HepG2 (cell line): Measurements from ENCODE around the gene TOMM20. TPM values are rescaled to one million over a fixed set of nuclear protein-coding genes. Genes with fewer than 3 reads are reported as not detected.
A peak's percentile ranks its signal among the peaks of the same experiment; 100 is the strongest.

Source experiments
- ATAC-seq: fragments of 200-7000 bp; cut with Tn5 transposase; 3 replicates; pipeline ENCODE4 v1.9.1; 2020; ENCODE audit warnings: mild to moderate bottlenecking, moderate library complexity
- BruUV-seq: library from RNA; stranded (reverse); fragments of 400-500 nt; replicated peaks from 2 replicates; lab custom pipeline; 2021; lab: Mats Ljungman, UMichigan
- CTCF ChIA-PET: fragments of 300-600 bp; formaldehyde crosslinking; extraction: SDS; loops from one replicate; lab custom pipeline; 2021; ENCODE audit warnings: low total read pairs, inconsistent platforms, low intra/inter-chr PET ratio; lab: Yijun Ruan, JAX
- POLR2A ChIA-PET: fragments of 350-600 bp; sonication (Branson Sonifier 250); formaldehyde crosslinking; loops from one replicate; lab custom pipeline; 2020; ENCODE audit warnings: antibody characterized with exemption, inconsistent platforms; lab: Yijun Ruan, JAX
- DNase-seq: peaks from one replicate; pipeline ENCODE4 v3.0.0-alpha.2; 2015; ENCODE audit warnings: low spot score
- FAIRE-seq: peaks from 3 replicates; lab custom pipeline; 2011; peaks lifted over from hg19 to GRCh38; lab: Jason Lieb, UNC
- H2AFZ ChIP-seq: one replicate; pipeline ENCODE4 v1.6.1; 2011; ENCODE audit warnings: low read length, inconsistent platforms
- H3K27ac ChIP-seq: fragments of 300-600 bp; 3 replicates; pipeline ENCODE4 v1.8.0; 2011; ENCODE audit warnings: mixed run types, mild to moderate bottlenecking, mixed read lengths, low read length, inconsistent platforms; ENCODE audit not compliant: insufficient read depth; ENCODE audit errors: extremely low read length
- H3K27me3 ChIP-seq, 2 experiments: fragments of 200-600 bp in 1 of 2; 2 replicates in 1 of 2; 3 replicates in 1 of 2; pipeline versions ENCODE4 v1.6.0 to v1.8.0; 2011; ENCODE audit warnings: low read length in 2 of 2, mild to moderate bottlenecking in 2 of 2, moderate library complexity in 2 of 2, inconsistent platforms in 1 of 2; ENCODE audit not compliant: insufficient read depth in 2 of 2, control insufficient read depth in 1 of 2
- H3K36me3 ChIP-seq, 2 experiments: fragments of 200-600 bp in 1 of 2; replicated peaks in 1 of 2; 2 replicates in 1 of 2; 3 replicates in 1 of 2; pipeline versions ENCODE4 v1.5.1 to v1.8.0; 2011; ENCODE audit warnings: low read length in 2 of 2, inconsistent platforms in 1 of 2; ENCODE audit not compliant: insufficient read depth in 2 of 2, control insufficient read depth in 1 of 2
- H3K4me1 ChIP-seq: 2 replicates; pipeline ENCODE4 v1.5.1; 2012; ENCODE audit warnings: low read length, inconsistent platforms; ENCODE audit not compliant: insufficient read depth
- H3K4me2 ChIP-seq: 2 replicates; pipeline ENCODE4 v1.6.0; 2011; ENCODE audit warnings: low read depth, low read length, inconsistent platforms
- H3K4me3 ChIP-seq, 3 experiments: fragments of 200-600 bp in 1 of 3; sonication (generic), shearing (Covaris generic) in 1 of 3; replicated peaks in 1 of 3; 2 replicates each; pipeline ENCODE4 v1.5.1; 2011 to 2016; ENCODE audit warnings: low read length in 3 of 3, inconsistent platforms in 2 of 3, low read depth in 2 of 3, mild to moderate bottlenecking in 2 of 3, control low read depth in 1 of 3, mixed read lengths in 1 of 3; ENCODE audit not compliant: insufficient read depth in 1 of 3
- H3K79me2 ChIP-seq: one replicate; pipeline ENCODE4 v1.6.1; 2011; ENCODE audit warnings: low read length, inconsistent platforms; ENCODE audit not compliant: insufficient read depth
- H3K9ac ChIP-seq: 2 replicates; pipeline ENCODE4 v1.6.0; 2011; ENCODE audit warnings: mild to moderate bottlenecking, low read depth, low read length, inconsistent platforms; ENCODE audit not compliant: insufficient read depth
- H3K9me3 ChIP-seq: 2 replicates; pipeline ENCODE4 v1.5.1; 2012; ENCODE audit warnings: mild to moderate bottlenecking, low read length
- H4K20me1 ChIP-seq: 2 replicates; pipeline ENCODE4 v1.6.0; 2011; ENCODE audit warnings: inconsistent platforms, mild to moderate bottlenecking, low read length, moderate library complexity; ENCODE audit not compliant: insufficient read depth
- AFF4 ChIP-seq: sonication (generic); formaldehyde crosslinking; IDR thresholded peaks from 2 replicates; pipeline ENCODE4 v1.4.0; 2020; ENCODE audit warnings: missing genetic modification reagents
- DNMT3B ChIP-seq: conservative IDR thresholded peaks from 2 replicates; pipeline ENCODE4 v1.6.1; 2016; ENCODE audit warnings: missing biosample characterization, control low read depth
- FOXK1 ChIP-seq: sonication (generic); formaldehyde crosslinking; IDR thresholded peaks from 2 replicates; pipeline ENCODE4 v1.4.0; 2020; ENCODE audit warnings: low read depth, missing genetic modification reagents, borderline replicate concordance
- MEF2D ChIP-seq: sonication (generic); formaldehyde crosslinking; IDR thresholded peaks from 2 replicates; pipeline ENCODE4 v1.5.1; 2020; ENCODE audit warnings: mild to moderate bottlenecking, missing genetic modification reagents
- POLR2A ChIP-seq, 2 experiments: IDR thresholded peaks; 2 replicates each; pipeline ENCODE4 v1.6.1; 2011; ENCODE audit warnings: low read depth in 2 of 2, low read length in 2 of 2, mild to moderate bottlenecking in 1 of 2, moderate library complexity in 1 of 2; ENCODE audit not compliant: insufficient read depth in 1 of 2
- TCF7 ChIP-seq: sonication (generic); IDR thresholded peaks from 2 replicates; pipeline ENCODE4 v1.6.1; 2016; ENCODE audit warnings: antibody characterized with exemption, low read depth
- TCF7L2 ChIP-seq: IDR thresholded peaks from 2 replicates; pipeline ENCODE4 v1.6.1; 2011; ENCODE audit warnings: mild to moderate bottlenecking, low read depth, low read length, moderate library complexity
- ZNF446 ChIP-seq: sonication (generic); formaldehyde crosslinking; IDR thresholded peaks from 2 replicates; pipeline ENCODE4 v1.5.0; 2020; ENCODE audit warnings: mild to moderate bottlenecking, missing genetic modification reagents
- ZNF597 ChIP-seq: sonication (generic); formaldehyde crosslinking; IDR thresholded peaks from 2 replicates; pipeline ENCODE4 v1.5.0; 2020; ENCODE audit warnings: missing genetic modification reagents
- ZNF614 ChIP-seq: IDR thresholded peaks from 2 replicates; pipeline ENCODE4 v1.6.1; 2018; ENCODE audit warnings: missing biosample characterization, missing genetic modification reagents, inconsistent platforms, borderline replicate concordance
- ZNF709 ChIP-seq: sonication (generic); formaldehyde crosslinking; IDR thresholded peaks from 2 replicates; pipeline ENCODE4 v1.5.0; 2020; ENCODE audit warnings: mild to moderate bottlenecking, missing genetic modification reagents
- ZNF782 ChIP-seq: sonication (generic); formaldehyde crosslinking; IDR thresholded peaks from 2 replicates; pipeline ENCODE4 v1.4.0; 2020; ENCODE audit warnings: missing genetic modification reagents, mild to moderate bottlenecking, borderline replicate concordance
- WGBS: methylation state at CpG from one replicate; pipeline ENCODE4 v1.1.6; 2017; ENCODE audit warnings: low lambda C conversion rate; 5-methylcytosine and 5-hydroxymethylcytosine counted together
- in situ Hi-C: cut with HindIII; loops from 2 replicates; pipeline ENCODE4 v1.10.0; 2017; ENCODE audit warnings: low pct_unique_long_range_greater_than_20kb; ENCODE audit not compliant: extremely low pct_ligation_motif_present
- intact Hi-C: fragments of 100-400 bp; cut with micrococcal nuclease; formaldehyde crosslinking; loops from one replicate; pipeline ENCODE4 v1.10.0; 2022; ENCODE audit not compliant: unreplicated experiment
- polyA plus RNA-seq, 8 experiments: library from polyadenylated mRNA; depleted of rRNA in 3 of 8; stranded (reverse) in 7 of 8; unstranded in 1 of 8; fragments of >200 nt; fragmentation: Illumina TruSeq in 4 of 8; extraction: Trizol in 4 of 8; gene quantifications; 2 replicates each; pipeline versions ENCODE4 v1.2.1 to v1.2.3, GENCODE V29; 2011 to 2016; ENCODE audit warnings: low read depth in 4 of 8, missing spikeins in 1 of 8, mixed read lengths in 1 of 8; ENCODE audit not compliant: insufficient read depth in 1 of 8
- total RNA-seq, 5 experiments: library from RNA; depleted of rRNA; stranded (reverse); fragments of >200 nt; fragmentation: Illumina TruSeq; extraction: Trizol; gene quantifications; 2 replicates each; pipeline ENCODE4 v1.2.3, GENCODE V29; 2016; ENCODE audit warnings: low read depth in 1 of 5
- TF ChIP-seq, protein P1 (sequence below): sonication (generic); formaldehyde crosslinking; IDR thresholded peaks from 2 replicates; pipeline ENCODE4 v1.5.0; 2020; ENCODE audit warnings: mild to moderate bottlenecking, missing genetic modification reagents
- TF ChIP-seq, protein P2 (sequence below): sonication (generic); formaldehyde crosslinking; IDR thresholded peaks from 2 replicates; pipeline ENCODE4 v1.4.0; 2020; ENCODE audit warnings: missing genetic modification reagents; ENCODE audit errors: not compliant biosample characterization

The TOMM20 gene
- total and polyA plus RNA-seq, 2 of the 13 experiments (the other 11 are each of a cell fraction or from before 2014, with no cell fraction given), result 153 to 376 TPM

- 30% methylated on average over 5 of the region's 5 CpGs for whole genome bisulfite sequencing
- ChIA-PET POLR2A (interaction anchor here (0.9 to 9.6 kb wide), 32 partner anchors 8 to 570 kb away, joined by 3 to 309 read pairs (median 8); partner anchors contain the start of gene IRF2BP2), CTCF (no interaction called here)
- H3K36me3 ChIP-seq, result peaks cover 0 to 8% of the 10 kb centered on the region in 2 experiments; a peak in 1 of 5 replicates
- no peak for FAIRE-seq
- no peak overlapping the region for H2AFZ ChIP-seq
- no TSS peak for BruUV-seq
- TF ChIP-seq ZNF597 (no peak), FOXK1 (CRISPR knock-in tag) (no peak), AFF4 (peak; percentile 20; the same call in 1 of the 2 replicates), ZNF614 (CRISPR knock-in tag) (no peak), TCF7L2 (no peak), POLR2A (IDR thresholded peaks at IDR 0.05; ENCODE audit: insufficient read depth in 1 of 2, low read depth in 2 of 2, low read length in 2 of 2) (no peak), TCF7 (no peak), MEF2D (CRISPR knock-in tag) (0 out of 2 replicates have a peak, but pooled peaks have one; percentile 30), ZNF782 (CRISPR knock-in tag) (no peak), ZNF709 (CRISPR knock-in tag) (peak; percentile 35; the same call in 1 of the 2 replicates), ZNF446 (CRISPR knock-in tag) (0 out of 2 replicates have a peak, but pooled peaks have one; percentile 66), DNMT3B (no peak)
- TF ChIP-seq, protein P1, sequence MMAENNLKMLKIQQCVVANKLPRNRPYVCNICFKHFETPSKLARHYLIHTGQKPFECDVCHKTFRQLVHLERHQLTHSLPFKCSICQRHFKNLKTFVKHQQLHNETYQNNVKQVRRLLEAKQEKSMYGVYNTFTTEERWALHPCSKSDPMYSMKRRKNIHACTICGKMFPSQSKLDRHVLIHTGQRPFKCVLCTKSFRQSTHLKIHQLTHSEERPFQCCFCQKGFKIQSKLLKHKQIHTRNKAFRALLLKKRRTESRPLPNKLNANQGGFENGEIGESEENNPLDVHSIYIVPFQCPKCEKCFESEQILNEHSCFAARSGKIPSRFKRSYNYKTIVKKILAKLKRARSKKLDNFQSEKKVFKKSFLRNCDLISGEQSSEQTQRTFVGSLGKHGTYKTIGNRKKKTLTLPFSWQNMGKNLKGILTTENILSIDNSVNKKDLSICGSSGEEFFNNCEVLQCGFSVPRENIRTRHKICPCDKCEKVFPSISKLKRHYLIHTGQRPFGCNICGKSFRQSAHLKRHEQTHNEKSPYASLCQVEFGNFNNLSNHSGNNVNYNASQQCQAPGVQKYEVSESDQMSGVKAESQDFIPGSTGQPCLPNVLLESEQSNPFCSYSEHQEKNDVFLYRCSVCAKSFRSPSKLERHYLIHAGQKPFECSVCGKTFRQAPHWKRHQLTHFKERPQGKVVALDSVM (CRISPR knock-in tag), result 0 out of 2 replicates have a peak, but pooled peaks have one; percentile 62
- TF ChIP-seq, protein P2, sequence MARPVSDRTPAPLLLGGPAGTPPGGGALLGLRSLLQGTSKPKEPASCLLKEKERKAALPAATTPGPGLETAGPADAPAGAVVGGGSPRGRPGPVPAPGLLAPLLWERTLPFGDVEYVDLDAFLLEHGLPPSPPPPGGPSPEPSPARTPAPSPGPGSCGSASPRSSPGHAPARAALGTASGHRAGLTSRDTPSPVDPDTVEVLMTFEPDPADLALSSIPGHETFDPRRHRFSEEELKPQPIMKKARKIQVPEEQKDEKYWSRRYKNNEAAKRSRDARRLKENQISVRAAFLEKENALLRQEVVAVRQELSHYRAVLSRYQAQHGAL (CRISPR knock-in tag), result peak; percentile 24
- TF ChIP-seq, all 625 proteins: peak for 6
- H3K4me1 ChIP-seq, result peaks cover 91% of the 10 kb centered on the region
- no peaks in the 10 kb centered on the region for H3K9me3 ChIP-seq
- DNase-seq (no peak), ATAC-seq (no peak)
- H3K27me3 ChIP-seq, result no peaks in the 10 kb centered on the region
- intact Hi-C loops, result no loop called here
- H3K4me3 ChIP-seq, result peak overlapping the region; percentile 41 to 76 (median 60)
- peaks cover 40% of the 10 kb centered on the region for H3K79me2 ChIP-seq
- peak overlapping the region; percentile 86 for H3K27ac ChIP-seq
- peak overlapping the region; percentile 86 for H3K4me2 ChIP-seq
- peak overlapping the region; percentile 90 for H3K9ac ChIP-seq
- in situ Hi-C loops, result no loop called here
- H4K20me1 ChIP-seq, result no peaks in the 10 kb centered on the region
Observed at GRCh38 chr1:235069176-235069575, 59.5 kb downstream of the TOMM20 start.
